Subcutaneous abdominal adipose tissue (tissue), 5 donors: ENCODE results near the gene OR2AT4.
"Not testable (repeated sequence)": the region's sequence is repeated elsewhere in the genome, so short reads cannot be mapped to it uniquely, and the experiment has no call there.

ENCODE experiments used
- H3K27ac ChIP-seq: one replicate; pipeline ENCODE4 v1.7.0; 2013; ENCODE audit warnings: low read depth, mild to moderate bottlenecking, inconsistent platforms, low read length, moderate library complexity
- H3K27me3 ChIP-seq, 5 donors: one replicate each; pipeline ENCODE4 v1.7.0; 2013; ENCODE audit warnings: low read length in 5 of 5, inconsistent platforms in 1 of 5; ENCODE audit not compliant: control insufficient read depth in 5 of 5, insufficient read depth in 4 of 5
- H3K36me3 ChIP-seq, 5 donors: one replicate each; pipeline ENCODE4 v1.7.0; 2013; ENCODE audit warnings: low read length in 5 of 5; ENCODE audit not compliant: control insufficient read depth in 5 of 5, insufficient read depth in 5 of 5
- H3K4me1 ChIP-seq, 5 donors: one replicate each; pipeline ENCODE4 v1.7.0; 2013; ENCODE audit warnings: low read length in 5 of 5, mild to moderate bottlenecking in 3 of 5, moderate library complexity in 1 of 5; ENCODE audit not compliant: control insufficient read depth in 5 of 5, insufficient read depth in 5 of 5
- H3K4me3 ChIP-seq, 5 donors: one replicate each; pipeline ENCODE4 v1.7.0; 2013; ENCODE audit warnings: low read length in 5 of 5, low read depth in 1 of 5
- H3K9ac ChIP-seq, 5 donors: one replicate each; pipeline ENCODE4 v1.7.0; 2013; ENCODE audit warnings: low read length in 5 of 5, mild to moderate bottlenecking in 4 of 5, moderate library complexity in 3 of 5
- H3K9me3 ChIP-seq, 5 donors: one replicate each; pipeline ENCODE4 v1.7.0; 2013; ENCODE audit warnings: low read length in 5 of 5; ENCODE audit not compliant: control insufficient read depth in 5 of 5
- donor health status: healthy.
- donor health status: healthy.
- donor health status: healthy.
- donor health status: healthy.
- donor health status: healthy.

Gene OR2AT4

DNA sequence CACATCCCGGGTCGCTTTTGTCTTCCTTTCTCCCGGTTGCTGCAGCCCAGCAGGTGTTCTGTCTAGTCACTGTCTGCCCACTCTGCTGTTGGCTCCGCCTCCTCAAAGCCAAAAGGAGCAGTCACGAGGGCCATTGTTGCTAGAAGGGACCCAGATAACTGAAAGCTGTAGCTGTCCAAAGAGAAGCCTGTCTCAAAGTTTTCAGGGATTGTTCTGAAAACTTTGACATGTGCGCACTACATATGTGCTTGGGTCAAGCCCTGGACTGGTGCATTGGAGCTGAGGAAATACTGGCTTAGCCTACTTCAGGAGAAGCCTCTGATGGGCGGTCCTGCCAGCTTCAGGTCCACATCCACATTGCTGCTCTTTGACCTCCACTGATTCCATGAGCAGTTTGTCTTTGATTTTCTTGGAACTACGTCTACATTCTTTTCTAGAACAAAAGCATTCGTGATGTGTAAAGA, 8.8 kb upstream of the OR2AT4 start:
- H3K36me3 ChIP-seq = no peaks in the 10 kb centered on the region
- peaks cover 0 to 2% (median 0%) of the 10 kb centered on the region in 5 donors for H3K27me3 ChIP-seq
- no peak overlapping the region for H3K27ac ChIP-seq
- H3K4me1 ChIP-seq = no peaks in the 10 kb centered on the region
- no peak overlapping the region for H3K4me3 ChIP-seq
- peaks cover 0 to 2% (median 0%) of the 10 kb centered on the region in 5 donors for H3K9me3 ChIP-seq
- H3K9ac ChIP-seq = no peak overlapping the region

DNA sequence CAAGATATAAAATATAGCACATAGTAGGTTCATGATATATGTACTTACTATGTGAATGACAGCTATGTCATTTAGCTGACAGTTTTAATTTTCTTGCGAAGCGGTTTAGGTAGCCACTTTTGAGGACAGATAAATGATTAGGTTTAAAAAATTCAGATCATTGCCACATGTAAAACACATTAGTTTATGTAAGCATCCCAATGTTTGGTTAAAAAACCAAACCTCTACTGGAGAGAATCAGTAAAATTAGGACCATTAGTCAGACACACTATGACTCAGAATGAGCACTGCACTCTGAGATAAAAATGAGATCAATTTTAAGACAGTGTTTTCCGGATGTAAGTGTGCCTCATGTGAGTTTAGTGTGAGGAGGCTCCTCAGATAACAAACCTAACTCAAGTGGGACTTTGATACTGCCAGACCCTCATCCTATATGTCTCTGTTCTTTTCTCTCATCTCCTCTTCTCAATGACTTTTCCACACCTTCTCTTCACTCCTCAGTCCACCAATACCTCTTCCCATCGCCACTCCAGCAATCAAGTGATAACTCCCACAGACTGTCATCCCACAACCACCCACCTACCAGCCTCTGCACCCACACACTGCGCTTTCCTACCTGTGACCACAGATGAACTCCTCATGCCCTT, 6.8 kb upstream of the OR2AT4 start:
- Histone ChIP-seq H3K9me3 (peaks cover 0 to 2% (median 0%) of the 10 kb centered on the region in 5 donors), H3K27ac (no peak overlapping the region), H3K36me3 (no peaks in the 10 kb centered on the region), H3K27me3 (peaks cover 0 to 2% (median 0%) of the 10 kb centered on the region in 5 donors), H3K4me1 (no peaks in the 10 kb centered on the region), H3K4me3 (no peak overlapping the region), H3K9ac (no peak overlapping the region)

- H3K27me3 ChIP-seq = peaks cover 0 to 5% (median 1%) of the 10 kb centered on the region in 5 donors
- no peaks in the 10 kb centered on the region for H3K4me1 ChIP-seq
- no peak overlapping the region for H3K27ac ChIP-seq
- peaks cover 0 to 2% (median 0%) of the 10 kb centered on the region in 5 donors for H3K9me3 ChIP-seq
- no peaks in the 10 kb centered on the region for H3K36me3 ChIP-seq
- no peak overlapping the region for H3K4me3 ChIP-seq
- H3K9ac ChIP-seq = no peak overlapping the region
Observed at GRCh38 chr11:75101424-75102128, 4.9 kb upstream of the OR2AT4 start.

DNA sequence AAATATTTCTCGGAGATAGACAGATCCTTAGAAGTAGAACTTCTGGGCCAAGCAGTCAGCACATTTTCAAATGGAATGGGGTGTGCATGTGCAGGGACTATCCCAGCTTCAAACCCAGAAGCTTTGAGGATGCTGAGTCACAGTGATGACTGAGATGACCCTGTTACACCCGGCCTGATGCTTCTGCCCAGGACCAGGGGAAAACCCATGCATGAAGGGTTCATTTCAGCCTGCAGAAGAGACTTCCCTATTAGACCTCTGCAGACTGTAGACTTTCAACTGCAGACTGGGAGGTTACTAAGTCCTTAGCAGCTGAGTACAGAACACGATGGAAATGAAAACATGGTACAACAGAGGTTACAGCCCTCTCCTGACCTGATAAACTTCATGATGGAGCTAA, 3.6 kb upstream of the OR2AT4 start:
- no peaks in the 10 kb centered on the region for H3K36me3 ChIP-seq
- H3K27ac ChIP-seq = no peak overlapping the region

DNA sequence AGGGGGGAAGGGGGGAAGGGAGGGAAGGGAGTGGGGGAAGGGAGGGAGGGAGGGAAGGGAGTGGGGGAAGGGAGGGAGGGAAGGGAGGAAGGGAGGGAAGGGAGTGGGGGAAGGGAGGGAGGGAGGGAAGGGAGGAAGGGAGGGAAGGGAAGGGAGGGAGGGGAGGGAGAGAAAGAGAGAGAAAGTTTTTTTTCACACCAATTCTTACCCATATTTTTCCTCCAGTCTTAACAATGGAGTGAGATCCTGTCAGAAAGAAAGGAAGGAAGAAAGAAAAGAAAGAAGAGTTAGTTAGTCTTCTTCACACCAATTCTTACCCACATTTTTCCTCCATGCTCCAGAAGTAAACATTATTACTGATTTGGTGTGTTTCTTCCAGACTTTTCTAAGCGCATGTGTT, 3.0 kb upstream of the OR2AT4 start:
- peaks cover 0 to 4% (median 3%) of the 10 kb centered on the region in 5 donors for H3K27me3 ChIP-seq
- no peak overlapping the region for H3K9ac ChIP-seq
- H3K9me3 ChIP-seq = no peaks in the 10 kb centered on the region
- no peaks in the 10 kb centered on the region for H3K36me3 ChIP-seq
- H3K4me3 ChIP-seq = no peak overlapping the region
- H3K27ac ChIP-seq = no peak overlapping the region
- H3K4me1 ChIP-seq = no peaks in the 10 kb centered on the region

More for the DNA sequence above, 3.6 kb upstream of the OR2AT4 start:
- Histone ChIP-seq H3K27me3 (peaks cover 0 to 4% (median 4%) of the 10 kb centered on the region in 5 donors), H3K9me3 (no peaks in the 10 kb centered on the region), H3K4me3 (no peak overlapping the region), H3K9ac (no peak overlapping the region), H3K4me1 (no peaks in the 10 kb centered on the region)

- H3K4me1 ChIP-seq, H3K4me3 ChIP-seq, H3K9ac ChIP-seq, H3K27ac ChIP-seq, H3K9me3 ChIP-seq, H3K36me3 ChIP-seq, H3K27me3 ChIP-seq: not testable (repeated sequence)
Observed at GRCh38 chr11:75098835-75099439, 2.3 kb upstream of the OR2AT4 start.

DNA sequence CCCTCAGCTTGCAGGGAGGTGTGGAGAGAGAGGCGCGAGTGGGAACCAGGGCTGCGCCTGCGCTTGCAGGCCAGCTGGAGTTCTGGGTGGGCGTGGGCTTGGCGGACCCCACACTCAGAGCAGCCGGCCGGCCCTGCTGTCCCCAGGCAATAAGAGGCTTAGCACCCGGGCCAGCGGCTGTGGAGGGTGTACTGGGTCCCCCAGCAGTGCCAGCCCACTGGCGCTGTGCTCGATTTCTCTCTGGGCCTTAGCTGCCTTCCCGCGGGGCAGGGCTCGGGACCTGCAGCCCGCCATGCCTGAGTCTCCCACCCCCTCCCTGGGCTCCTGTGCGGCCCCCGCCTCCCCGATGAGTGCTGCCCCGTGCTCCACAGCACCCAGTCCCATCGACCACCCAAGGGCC, 1.5 kb upstream of the OR2AT4 start:
- H3K9me3 ChIP-seq, H3K4me1 ChIP-seq, H3K9ac ChIP-seq, H3K4me3 ChIP-seq, H3K27ac ChIP-seq, H3K36me3 ChIP-seq, H3K27me3 ChIP-seq: not testable (repeated sequence)

DNA sequence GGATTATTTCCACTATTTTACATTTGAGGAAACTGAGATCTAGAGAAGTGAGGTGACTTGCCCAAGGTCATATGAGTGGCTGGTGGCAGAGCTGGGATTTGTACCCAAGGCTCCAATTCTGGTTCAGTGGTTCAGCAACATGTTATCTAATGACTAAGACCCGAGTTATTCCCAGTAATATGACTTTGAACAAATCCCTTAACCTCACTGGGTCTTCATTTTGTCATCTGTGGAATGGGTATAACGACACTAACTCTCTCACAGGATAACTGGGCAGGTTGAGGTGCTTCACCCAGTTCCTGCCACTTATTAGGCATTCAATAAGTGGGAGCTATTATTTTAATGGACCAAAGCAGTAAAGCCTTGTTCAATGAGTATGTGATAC, 489 bp upstream of the OR2AT4 start:
- Histone ChIP-seq H3K9me3 (peaks cover 0 to under 1% (median 0%) of the 10 kb centered on the region in 5 donors), H3K9ac (no peak overlapping the region), H3K36me3 (no peaks in the 10 kb centered on the region), H3K4me1 (peaks cover 0 to 2% (median 0%) of the 10 kb centered on the region in 5 donors), H3K27ac (no peak overlapping the region), H3K4me3 (no peak overlapping the region), H3K27me3 (peaks cover 0 to 4% (median 3%) of the 10 kb centered on the region in 5 donors)

DNA sequence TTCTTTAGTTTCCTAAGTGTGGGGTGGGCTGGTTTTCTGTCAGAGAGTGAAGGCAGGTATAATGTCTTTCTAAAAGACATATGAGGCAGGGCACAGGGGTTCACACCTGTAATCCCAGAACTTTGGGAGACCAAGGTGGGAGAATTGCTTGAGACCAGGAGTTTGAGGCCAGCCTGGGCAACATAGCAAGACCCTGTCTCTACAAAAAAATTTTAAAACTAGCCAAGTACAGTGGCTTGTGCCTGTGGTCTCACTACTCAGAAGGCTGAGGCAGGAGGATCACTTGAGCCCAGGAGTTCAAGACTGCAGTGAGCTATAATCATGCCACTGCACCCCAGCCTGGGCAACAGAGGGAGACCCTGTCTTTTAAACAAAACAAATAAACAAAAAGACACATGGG, 2.3 kb downstream of the OR2AT4 start:
- H3K36me3 ChIP-seq, H3K4me1 ChIP-seq, H3K9ac ChIP-seq, H3K4me3 ChIP-seq, H3K27me3 ChIP-seq, H3K27ac ChIP-seq: not testable (repeated sequence)
- peaks cover 4 to 19% (median 11%) of the 10 kb centered on the region in 5 donors for H3K9me3 ChIP-seq

- Histone ChIP-seq H3K4me3 (no peak overlapping the region), H3K36me3 (no peaks in the 10 kb centered on the region), H3K27ac (no peak overlapping the region), H3K9me3 (peaks cover 4 to 19% (median 12%) of the 10 kb centered on the region in 5 donors), H3K27me3 (no peaks in the 10 kb centered on the region), H3K4me1 (peaks cover 0 to 2% (median 0%) of the 10 kb centered on the region in 5 donors), H3K9ac (no peak overlapping the region)
Observed at GRCh38 chr11:75090671-75091177, 6.0 kb downstream of the OR2AT4 start.
